GM19351 (cell line): ENCODE data around the gene ZNF320.
"Not testable (repeated sequence)": the region's sequence is repeated elsewhere in the genome, so short reads cannot be mapped to it uniquely, and the experiment has no call there.

Source experiments
- ATAC-seq: cut with Tn5 transposase; IDR thresholded peaks from one replicate; pipeline ENCODE4 v1.9.1; 2021; ENCODE audit warnings: mild to moderate bottlenecking, moderate library complexity; ENCODE audit not compliant: unreplicated experiment

Gene ZNF320

DNA sequence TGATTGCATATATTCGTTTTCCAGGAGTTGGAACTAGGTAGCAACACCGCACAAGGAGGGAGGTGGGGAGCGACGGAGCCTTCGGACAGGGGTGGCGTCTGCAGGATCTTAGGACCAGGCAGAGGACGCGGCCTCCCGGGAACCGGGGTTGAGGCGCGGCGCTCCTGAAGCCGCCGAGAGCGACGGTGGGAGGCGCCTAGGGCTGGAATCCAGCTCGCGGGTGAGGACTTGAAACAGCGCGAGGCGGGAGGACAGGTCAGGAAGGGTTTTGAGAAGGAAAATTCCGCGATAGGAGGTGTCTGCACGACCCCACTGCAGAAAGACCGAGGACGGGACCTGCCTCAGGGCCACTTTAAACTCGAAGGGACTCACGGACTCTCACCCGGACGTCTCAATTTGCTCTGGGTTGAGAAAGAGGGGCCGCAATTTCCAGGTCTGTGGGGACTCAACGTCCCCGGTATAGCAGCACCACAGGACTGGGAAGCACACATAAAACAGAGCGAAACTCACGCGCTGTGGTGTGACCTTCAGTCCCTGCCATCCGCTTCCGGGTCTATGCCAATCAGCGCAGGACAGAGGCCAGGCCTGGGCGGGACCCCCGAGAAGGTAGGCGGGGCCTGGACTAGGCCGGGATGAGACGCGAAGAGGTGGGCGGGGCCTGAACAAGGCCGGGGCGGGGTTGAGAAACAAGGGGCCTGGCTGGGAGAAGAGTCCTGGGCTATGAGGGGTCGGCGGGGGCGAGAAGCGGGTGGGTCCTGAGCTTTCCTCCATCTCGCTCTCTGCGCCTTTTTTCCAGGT is at the start of gene ZNF320:
Gene ZNF320 (minus strand): TSS at position 498 of the 798 bp plus-strand sequence. CDS start 7,380 bp downstream, outside the sequence.
- ATAC-seq = peak; percentile 90

DNA sequence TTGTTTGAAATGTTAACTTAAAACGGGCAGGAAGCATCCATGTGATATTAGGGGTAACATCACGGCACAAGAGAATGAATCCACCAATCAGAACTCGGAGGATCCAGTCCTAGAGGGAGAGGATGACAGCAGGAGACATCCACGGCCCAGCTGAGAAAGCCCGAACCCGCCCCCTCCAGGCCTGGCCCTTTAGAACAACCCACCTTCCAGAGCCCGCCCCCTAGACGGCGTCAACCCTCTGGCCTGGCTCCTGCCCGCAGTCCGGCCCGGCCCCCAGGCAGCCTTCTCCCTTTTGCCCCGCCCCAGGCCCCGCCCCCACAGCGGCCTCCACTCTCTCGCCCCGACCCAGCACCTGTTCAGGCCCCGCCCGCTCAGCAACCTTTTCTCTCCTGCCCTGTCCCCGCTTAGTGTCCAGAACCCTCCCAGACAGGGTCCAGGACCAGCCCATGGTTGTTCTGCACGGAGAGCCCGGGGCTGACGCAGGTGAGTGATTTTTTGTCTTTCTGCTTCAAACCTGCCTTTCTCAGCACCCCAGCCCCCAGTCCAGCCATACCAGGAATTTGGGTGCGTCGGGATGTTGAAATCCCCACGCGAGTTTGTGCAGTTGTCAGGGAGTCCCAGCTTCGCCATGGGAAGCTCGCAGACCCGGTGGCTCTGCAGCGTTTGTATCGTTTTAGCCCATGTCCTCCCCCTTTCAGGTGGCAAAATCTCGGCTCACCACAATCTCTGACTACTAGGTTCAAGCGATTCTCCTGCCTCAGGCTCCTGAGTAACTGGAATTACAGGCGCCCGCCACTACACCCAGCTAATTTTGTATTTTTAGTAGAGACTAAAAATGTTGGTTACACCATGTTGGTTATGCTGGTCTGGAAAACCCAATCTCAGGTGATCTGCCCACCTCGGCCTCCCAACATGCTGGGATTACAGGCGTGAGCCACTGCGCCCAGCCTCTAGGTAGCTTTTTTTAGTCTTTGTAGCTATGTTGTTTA is 49.2 kb upstream of the ZNF320 start:
- no peak for ATAC-seq

- no peak for ATAC-seq
These were observed 48.4 kb upstream of the ZNF320 start for GRCh38 chr19:52945652-52946321.

- not testable (repeated sequence) for ATAC-seq
These were observed 47.5 kb upstream of the ZNF320 start for GRCh38 chr19:52944703-52945493.

DNA sequence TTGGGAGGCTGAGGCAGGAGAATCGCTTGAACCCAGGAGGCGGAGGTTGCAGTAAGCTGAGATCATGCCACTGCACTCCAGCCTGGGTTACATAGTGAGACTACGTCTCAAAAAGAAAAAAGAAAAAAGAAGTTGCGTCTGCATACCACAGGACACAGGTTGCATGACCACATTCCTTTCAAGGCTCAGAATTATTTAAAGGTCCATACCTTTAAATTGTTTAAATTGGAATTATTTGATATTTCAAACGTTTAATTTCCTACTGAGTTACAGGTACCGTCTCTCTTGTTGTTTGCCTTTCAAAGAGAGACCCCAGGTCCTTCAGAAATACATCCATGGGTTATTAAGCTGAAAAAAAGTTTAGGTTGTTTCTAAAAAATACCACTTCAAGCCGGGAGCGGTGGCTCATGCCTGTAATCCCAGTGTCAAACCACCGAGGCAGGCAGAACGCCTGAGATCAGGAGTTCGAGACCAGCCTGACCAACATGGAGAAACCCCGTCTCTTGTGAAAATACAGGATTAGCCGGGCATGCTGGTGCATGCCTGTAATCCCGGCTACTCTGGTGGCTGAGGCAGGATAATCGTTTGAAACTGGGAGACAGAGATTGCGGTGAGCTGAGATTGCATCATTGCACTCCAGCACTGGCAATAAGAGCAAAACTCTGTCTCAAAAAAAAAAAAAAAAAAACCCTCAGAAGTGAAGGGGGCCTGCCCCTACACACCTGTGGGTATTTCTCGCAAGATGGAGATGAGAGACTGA is 46.6 kb upstream of the ZNF320 start:
- no peak for ATAC-seq

DNA sequence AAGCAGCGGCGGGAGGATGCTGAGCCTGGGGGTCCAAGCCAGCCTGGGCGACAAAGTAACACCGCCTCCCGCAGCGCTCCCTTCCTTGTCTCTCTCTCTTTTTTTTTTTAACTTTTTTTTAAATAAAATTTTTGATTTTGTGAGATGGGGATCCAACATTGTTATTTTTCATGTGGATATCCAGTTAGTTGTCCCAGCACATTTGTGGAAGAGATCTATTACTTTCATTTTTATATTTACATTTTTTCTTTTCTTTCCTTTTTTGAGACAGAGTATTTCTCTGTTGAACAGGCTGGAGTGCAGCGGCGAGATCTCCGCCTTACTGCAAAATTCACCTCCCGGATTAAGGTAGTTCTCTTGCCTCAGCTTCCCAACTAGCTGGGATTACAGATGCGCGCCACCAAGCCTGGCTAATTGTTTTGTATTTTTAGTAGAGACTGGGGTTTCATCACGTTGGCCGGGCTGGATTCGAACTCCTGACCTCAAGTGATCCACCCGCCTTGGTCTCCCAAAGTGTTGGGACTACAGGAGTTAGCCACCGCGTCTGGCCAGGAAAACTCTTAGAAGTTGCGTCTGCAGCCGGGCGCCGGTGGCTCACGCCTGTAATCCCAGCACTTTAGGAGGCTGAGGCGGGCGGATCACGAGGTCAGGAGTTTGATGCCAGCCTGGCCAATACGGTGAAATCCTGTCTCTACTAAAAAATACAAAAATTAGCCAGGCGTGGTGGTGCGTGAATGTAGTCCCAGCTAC is 45.9 kb upstream of the ZNF320 start:
- no peak for ATAC-seq

GRCh38 chr19:52942386-52943133 is 45.1 kb upstream of the ZNF320 start:
- peak; percentile 96 for ATAC-seq

- no peak for ATAC-seq
These were observed 44.5 kb upstream of the ZNF320 start for GRCh38 chr19:52941941-52942385.

GRCh38 chr19:52941523-52941922 is 44.1 kb upstream of the ZNF320 start:
- not testable (repeated sequence) for ATAC-seq

GRCh38 chr19:52940905-52941304 is 43.5 kb upstream of the ZNF320 start:
- ATAC-seq = not testable (repeated sequence)

GRCh38 chr19:52938761-52939160 is 41.3 kb upstream of the ZNF320 start:
- ATAC-seq = no peak

DNA sequence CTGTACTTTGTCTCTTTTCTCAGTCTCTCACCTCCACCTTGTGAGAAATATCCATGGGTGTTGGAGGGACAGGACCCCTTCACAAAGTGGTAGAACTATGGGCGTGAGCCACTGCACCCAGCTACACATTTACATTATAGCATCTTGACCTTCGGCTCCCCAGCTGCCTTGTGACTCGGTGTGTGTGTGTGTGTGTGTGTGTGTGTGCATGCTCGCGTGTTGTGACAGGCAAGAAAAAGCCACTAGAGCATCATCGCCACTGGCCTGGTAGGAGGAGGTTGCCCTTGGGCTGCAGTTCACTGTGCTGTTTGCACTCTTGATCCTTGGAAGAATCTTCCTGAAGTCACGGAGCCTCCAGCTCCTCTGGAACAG is 39.5 kb upstream of the ZNF320 start:
- ATAC-seq = no peak

- ATAC-seq = no peak
These were observed 38.9 kb upstream of the ZNF320 start for GRCh38 chr19:52936151-52936953.

GRCh38 chr19:52935434-52935833 is 38.0 kb upstream of the ZNF320 start:
- no peak for ATAC-seq

DNA sequence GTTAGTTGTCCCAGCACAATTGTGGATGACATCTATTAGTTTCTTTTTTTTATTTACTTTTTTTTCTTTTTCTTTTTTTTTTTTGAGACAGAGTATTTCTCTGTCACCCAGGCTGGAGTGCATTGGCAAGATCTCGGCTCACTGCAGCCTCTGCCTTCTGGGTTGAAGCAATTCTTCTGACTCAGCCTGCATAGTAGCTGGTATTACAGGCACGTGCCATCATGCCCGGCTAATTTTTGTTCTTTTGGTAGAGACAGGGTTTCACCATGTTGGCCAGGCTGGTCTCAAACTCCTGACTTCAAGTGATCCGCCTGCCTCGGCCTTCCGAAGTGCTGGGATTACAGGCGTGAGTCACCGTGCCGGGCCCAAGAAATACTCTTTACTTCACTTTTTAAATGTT is 27.2 kb upstream of the ZNF320 start:
- not testable (repeated sequence) for ATAC-seq

DNA sequence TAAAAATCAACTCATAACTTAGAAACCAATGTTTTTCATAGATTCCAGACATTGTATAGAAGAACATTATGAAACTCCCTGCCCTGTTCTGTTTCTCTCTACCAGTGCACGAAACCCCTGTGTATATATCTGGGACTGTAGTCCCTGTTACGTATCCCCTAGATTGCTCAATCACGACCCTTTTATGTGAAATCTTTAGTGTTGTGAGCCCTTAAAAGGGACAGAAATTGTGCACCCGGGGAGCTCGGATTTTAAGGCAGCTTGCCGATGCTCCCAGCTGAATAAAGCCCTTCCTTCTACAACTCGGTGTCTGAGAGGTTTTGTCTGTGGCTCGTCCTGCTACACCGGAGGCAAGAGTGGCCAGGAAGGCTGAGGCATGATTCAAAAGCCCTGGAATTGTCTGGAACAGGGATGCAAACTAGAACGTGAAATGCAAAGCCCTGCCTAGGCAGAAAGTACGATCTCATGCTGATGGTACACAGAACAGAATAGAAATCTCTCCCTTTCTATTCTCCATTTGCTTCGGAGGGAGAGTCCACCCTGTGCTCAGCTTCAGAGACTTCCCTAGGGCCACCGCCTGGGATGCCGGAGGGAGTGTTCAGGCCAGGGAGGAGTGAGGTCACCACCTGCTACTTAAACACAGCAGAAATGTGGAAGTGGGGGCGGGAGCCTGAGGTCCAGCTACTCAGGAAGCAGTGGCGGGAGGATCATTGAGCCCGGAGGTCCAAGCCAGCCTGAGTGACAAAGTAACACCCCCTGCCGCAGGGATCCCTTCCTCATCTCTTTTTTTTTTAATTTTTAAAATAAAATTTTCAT is 26.6 kb upstream of the ZNF320 start:
- ATAC-seq = no peak
